Mononuclear cell (primary cell): ENCODE measurements around the gene INPP5A. TPM values are rescaled to one million over a fixed set of nuclear protein-coding genes. Genes with fewer than 3 reads are reported as not detected.

Experiments used
- H3K27me3 ChIP-seq: 2 replicates; pipeline ENCODE4 v1.6.0; 2011; ENCODE audit warnings: low read length, control low read depth; ENCODE audit not compliant: insufficient read depth
- H3K4me1 ChIP-seq: 2 replicates; pipeline ENCODE4 v1.5.1; 2011; ENCODE audit warnings: mild to moderate bottlenecking, low read length, control low read depth; ENCODE audit not compliant: insufficient read depth
- H3K4me3 ChIP-seq: 2 replicates; pipeline ENCODE4 v1.5.1; 2011; ENCODE audit warnings: mild to moderate bottlenecking, low read length, moderate library complexity
- H3K9me3 ChIP-seq: 2 replicates; pipeline ENCODE4 v1.5.1; 2011; ENCODE audit warnings: low read depth, mild to moderate bottlenecking, control low read depth, low read length
- total RNA-seq: library from RNA; depleted of rRNA; stranded (reverse); fragments of >200 nt; gene quantifications from one replicate; pipeline ENCODE4 v1.2.3, GENCODE V29; 2012

INPP5A gene
- total RNA-seq, 1 donor: 18.6 TPM

GRCh38 chr10:132798876-132799275 lies 261.3 kb downstream of the INPP5A start:
- H3K4me1 ChIP-seq: no peaks in the 10 kb centered on the region
- no peaks in the 10 kb centered on the region for H3K9me3 ChIP-seq
- H3K4me3 ChIP-seq: no peak overlapping the region
- no peaks in the 10 kb centered on the region for H3K27me3 ChIP-seq

- H3K4me3 ChIP-seq: no peak overlapping the region
- H3K4me1 ChIP-seq: no peaks in the 10 kb centered on the region
- no peaks in the 10 kb centered on the region for H3K9me3 ChIP-seq
- no peaks in the 10 kb centered on the region for H3K27me3 ChIP-seq
Observed at GRCh38 chr10:132799865-132800264, 262.3 kb downstream of the INPP5A start.

- no peaks in the 10 kb centered on the region for H3K9me3 ChIP-seq
- no peaks in the 10 kb centered on the region for H3K4me1 ChIP-seq
- H3K4me3 ChIP-seq: no peak overlapping the region
- H3K27me3 ChIP-seq: no peaks in the 10 kb centered on the region
Observed at GRCh38 chr10:132802048-132802447, 264.5 kb downstream of the INPP5A start.

GRCh38 chr10:132802694-132803320 lies 265.2 kb downstream of the INPP5A start:
- Histone ChIP-seq H3K4me1 (no peaks in the 10 kb centered on the region), H3K4me3 (no peak overlapping the region), H3K9me3 (no peaks in the 10 kb centered on the region), H3K27me3 (no peaks in the 10 kb centered on the region)

GRCh38 chr10:132803416-132804210 lies 266.0 kb downstream of the INPP5A start:
- no peaks in the 10 kb centered on the region for H3K27me3 ChIP-seq
- H3K9me3 ChIP-seq: no peaks in the 10 kb centered on the region
- H3K4me1 ChIP-seq: no peaks in the 10 kb centered on the region
- no peak overlapping the region for H3K4me3 ChIP-seq

GRCh38 chr10:132804287-132804686 lies 266.7 kb downstream of the INPP5A start:
- H3K9me3 ChIP-seq: no peaks in the 10 kb centered on the region
- H3K27me3 ChIP-seq: no peaks in the 10 kb centered on the region
- H3K4me3 ChIP-seq: no peak overlapping the region
- no peaks in the 10 kb centered on the region for H3K4me1 ChIP-seq

- H3K27me3 ChIP-seq: no peaks in the 10 kb centered on the region
- no peak overlapping the region for H3K4me3 ChIP-seq
- H3K9me3 ChIP-seq: no peaks in the 10 kb centered on the region
- H3K4me1 ChIP-seq: no peaks in the 10 kb centered on the region
Observed at GRCh38 chr10:132804785-132805426, 267.3 kb downstream of the INPP5A start.

- no peaks in the 10 kb centered on the region for H3K9me3 ChIP-seq
- no peaks in the 10 kb centered on the region for H3K4me1 ChIP-seq
- H3K4me3 ChIP-seq: no peak overlapping the region
- no peaks in the 10 kb centered on the region for H3K27me3 ChIP-seq
Observed at GRCh38 chr10:132805599-132805998, 268.0 kb downstream of the INPP5A start.

- Histone ChIP-seq H3K9me3 (no peaks in the 10 kb centered on the region), H3K4me3 (no peak overlapping the region), H3K4me1 (no peaks in the 10 kb centered on the region), H3K27me3 (no peaks in the 10 kb centered on the region)
Observed at GRCh38 chr10:132806110-132806509, 268.5 kb downstream of the INPP5A start.

DNA sequence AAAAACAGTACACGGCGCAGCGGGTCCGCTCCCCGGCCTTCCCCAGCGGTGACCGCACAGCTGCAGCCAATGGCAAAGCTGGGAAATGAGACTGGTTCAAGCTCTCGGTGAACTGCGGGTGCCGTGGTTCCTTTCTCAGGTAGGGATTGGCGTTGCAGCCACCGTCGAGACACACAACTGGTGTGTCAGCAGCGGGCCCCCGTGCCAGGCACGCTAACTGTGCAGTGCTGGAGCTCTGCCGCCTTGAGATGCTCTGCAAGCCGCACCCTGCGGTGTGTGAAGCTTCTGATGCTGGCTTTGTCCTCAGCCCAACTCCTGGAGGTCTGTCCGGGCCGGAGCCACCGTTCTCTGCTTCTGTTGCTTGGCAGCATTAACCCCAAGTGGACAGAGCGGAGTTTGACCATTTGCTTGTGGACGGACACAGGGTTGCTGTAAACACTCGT lies 269.0 kb downstream of the INPP5A start:
- no peaks in the 10 kb centered on the region for H3K27me3 ChIP-seq
- H3K4me3 ChIP-seq: no peak overlapping the region
- no peaks in the 10 kb centered on the region for H3K4me1 ChIP-seq
- H3K9me3 ChIP-seq: no peaks in the 10 kb centered on the region

- H3K27me3 ChIP-seq: no peaks in the 10 kb centered on the region
- no peak overlapping the region for H3K4me3 ChIP-seq
- H3K9me3 ChIP-seq: no peaks in the 10 kb centered on the region
- no peaks in the 10 kb centered on the region for H3K4me1 ChIP-seq
Observed at GRCh38 chr10:132807621-132808049, 270.0 kb downstream of the INPP5A start.

GRCh38 chr10:132808383-132809231 lies 271.0 kb downstream of the INPP5A start:
- no peaks in the 10 kb centered on the region for H3K27me3 ChIP-seq
- no peaks in the 10 kb centered on the region for H3K4me1 ChIP-seq
- H3K9me3 ChIP-seq: no peaks in the 10 kb centered on the region
- no peak overlapping the region for H3K4me3 ChIP-seq

DNA sequence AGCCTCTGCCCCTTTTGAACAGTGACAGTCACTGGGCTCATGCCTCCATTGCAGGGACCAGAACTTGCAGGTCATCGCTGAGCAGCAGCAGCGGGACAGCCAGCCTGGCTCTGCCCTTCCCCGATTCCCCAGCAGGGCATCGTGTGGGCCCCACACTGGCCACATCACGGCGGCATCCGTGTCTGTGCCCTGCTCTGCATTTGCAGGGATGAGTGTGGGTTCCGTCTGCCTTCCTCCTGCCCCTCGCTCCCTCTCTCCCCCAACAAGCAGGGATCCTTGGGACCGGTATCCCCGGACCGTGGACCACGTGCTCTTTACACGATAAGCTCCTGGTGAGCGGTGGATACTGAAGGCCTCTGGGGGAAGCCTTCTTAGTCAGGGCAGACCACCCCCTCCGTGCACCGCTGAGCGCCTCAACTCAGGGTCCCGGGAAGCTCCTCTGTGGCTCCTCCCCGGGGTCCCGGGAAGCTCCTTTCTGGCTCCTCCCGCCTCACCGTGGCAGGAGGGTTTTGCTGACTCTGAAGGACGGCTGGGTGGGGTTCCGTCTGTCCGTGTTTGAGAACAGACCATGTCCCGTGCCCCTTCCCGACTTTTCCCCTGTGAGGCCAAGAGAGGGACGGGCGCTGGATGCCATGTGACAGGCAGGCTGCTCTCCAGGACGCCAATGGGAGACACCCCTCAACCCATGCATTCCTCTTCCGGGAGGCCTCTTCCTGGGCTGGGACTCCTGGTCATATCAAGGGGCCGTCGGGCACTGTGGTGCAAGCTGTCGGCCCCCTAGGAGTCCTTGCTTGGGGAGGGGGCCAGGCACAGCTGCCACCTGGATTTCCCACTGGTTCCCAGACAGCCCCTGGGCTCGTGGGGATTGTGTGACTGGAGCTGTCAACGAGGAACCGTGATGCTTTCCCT lies 271.9 kb downstream of the INPP5A start:
- Histone ChIP-seq H3K4me3 (no peak overlapping the region), H3K9me3 (no peaks in the 10 kb centered on the region), H3K27me3 (no peaks in the 10 kb centered on the region), H3K4me1 (no peaks in the 10 kb centered on the region)
